Measurements from ENCODE around the gene S100P.
"Not testable (repeated sequence)": the region's sequence is repeated elsewhere in the genome, so short reads cannot be mapped to it uniquely, and the experiment has no call there.

S100P gene

DNA sequence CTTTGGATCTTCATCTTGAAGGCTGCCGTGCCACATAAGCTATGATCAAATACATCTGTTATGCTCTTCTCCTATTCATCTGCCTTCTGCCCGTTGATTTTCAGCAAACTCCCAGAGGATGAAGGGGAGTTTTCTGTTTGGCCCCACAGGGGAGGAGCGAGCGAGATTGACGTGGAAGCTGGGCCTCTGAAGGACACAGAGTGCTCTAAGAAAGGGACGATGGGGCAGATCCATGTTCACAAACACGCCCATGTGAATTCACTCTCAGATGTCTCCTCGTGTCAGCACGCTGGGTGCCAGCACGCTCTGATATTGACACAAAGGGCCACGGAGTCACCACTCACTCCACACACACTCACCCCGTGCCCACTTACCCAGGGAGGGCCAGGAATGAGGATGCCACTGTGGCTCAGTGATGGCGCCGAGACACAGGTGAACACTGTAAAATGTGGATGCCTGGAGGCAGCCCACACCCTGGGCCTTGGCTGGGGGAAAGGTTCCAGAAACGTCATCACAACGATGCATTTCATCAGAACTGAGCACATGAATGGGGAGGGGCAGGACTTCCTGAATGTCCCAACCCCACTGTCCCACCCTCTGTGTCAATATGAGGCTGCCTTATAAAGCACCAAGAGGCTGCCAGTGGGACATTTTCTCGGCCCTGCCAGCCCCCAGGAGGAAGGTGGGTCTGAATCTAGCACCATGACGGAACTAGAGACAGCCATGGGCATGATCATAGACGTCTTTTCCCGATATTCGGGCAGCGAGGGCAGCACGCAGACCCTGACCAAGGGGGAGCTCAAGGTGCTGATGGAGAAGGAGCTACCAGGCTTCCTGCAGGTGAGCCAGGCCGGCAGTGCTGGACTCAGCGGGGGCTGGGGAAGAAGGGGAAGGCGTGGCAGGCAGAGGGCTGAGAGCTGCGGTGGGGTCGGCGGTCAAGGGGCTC is at the start of gene S100P:
Gene S100P (plus strand): TSS at position 648 of the 946 bp plus-strand sequence. CDS start 55 bp downstream, at position 703.
- DNase-seq (ENCODE audit: low read depth, low spot score): no peak

- DNase-seq (ENCODE audit: low read depth, low spot score): no peak
Observed at GRCh38 chr4:6644792-6645530, 48.7 kb upstream of the S100P start.

DNA sequence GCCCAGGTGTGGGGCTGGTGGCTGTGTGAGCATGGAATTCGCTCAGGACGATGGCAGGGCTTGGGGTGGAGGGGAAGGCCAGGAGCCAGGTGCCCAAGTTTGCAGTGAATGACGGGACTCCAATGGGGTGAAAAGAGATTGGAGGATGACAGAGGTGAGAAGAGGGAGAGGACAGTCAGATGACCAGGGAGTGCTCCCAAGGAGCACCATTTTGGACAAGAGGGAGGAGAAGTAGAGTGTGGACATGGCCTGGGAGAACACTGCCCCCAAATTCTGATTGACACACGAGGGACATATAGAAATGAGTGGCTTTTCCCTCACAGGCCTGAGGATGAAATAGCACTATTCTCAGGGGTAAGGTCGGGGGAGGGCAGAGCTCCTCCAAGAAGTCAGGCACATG is 46.5 kb upstream of the S100P start:
- DNase-seq (ENCODE audit: low read depth, low spot score): no peak

DNA sequence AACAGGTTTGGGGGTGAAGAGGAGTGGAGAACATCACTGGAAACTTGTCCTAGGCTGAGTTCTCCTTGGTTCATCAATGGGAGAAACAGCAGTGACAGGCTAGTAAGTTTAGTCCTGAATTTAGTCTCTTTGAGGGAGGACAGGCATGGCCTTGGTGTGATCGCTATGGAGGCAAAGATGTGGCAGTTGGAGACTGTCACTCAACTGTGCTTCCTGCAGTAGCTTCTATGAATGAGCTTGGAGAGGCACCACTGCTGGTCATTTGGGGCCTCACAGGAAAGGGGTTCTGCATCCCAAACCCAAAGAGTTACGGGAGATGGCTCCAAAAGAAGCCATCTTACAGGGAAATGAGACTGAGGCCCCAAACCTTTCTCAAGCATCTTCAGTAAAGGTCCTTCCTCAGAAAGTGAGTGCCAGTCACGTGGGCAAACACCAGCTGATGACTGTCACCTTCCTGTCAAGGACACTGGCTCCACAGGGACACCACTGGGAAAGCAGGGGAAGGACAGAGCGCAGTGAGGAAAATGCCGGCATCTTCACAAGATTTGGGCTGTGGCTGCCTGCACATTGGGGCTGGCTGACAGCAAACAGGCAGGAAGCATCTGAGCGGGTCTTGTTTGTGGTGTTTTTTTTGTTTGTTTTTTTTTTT is 46.0 kb upstream of the S100P start:
- DNase-seq (ENCODE audit: low read depth, low spot score): no peak

- DNase-seq (ENCODE audit: low read depth, low spot score): no peak
Observed at GRCh38 chr4:6649216-6649615, 44.5 kb upstream of the S100P start.

- DNase-seq (ENCODE audit: low read depth, low spot score): not testable (repeated sequence)
Observed at GRCh38 chr4:6654211-6654610, 39.5 kb upstream of the S100P start.

DNA sequence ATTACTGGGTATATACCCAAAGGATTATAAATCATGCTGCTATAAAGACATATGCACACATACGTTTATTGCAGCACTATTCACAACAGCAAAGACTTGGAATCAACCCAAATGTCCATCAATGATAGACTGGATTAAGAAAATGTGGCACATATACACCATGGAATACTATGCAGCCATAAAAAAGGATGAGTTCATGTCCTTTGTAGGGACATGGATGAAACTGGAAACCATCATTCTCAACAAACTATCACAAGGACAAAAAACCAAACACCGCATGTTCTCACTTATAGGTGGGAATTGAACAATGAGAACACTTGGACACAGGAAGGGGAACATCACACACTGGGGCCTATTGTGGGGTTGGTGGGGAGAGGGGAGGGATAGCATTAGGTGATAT is 38.4 kb upstream of the S100P start:
- DNase-seq (ENCODE audit: low read depth, low spot score): not testable (repeated sequence)

- peak; percentile 36 for DNase-seq (ENCODE audit: low read depth, low spot score)
Observed at GRCh38 chr4:6655924-6656323, 37.8 kb upstream of the S100P start.

- peak; percentile 86 for DNase-seq (ENCODE audit: low read depth, low spot score)
Observed at GRCh38 chr4:6657242-6658208, 36.2 kb upstream of the S100P start.

GRCh38 chr4:6658209-6658595 is 35.5 kb upstream of the S100P start:
- DNase-seq (ENCODE audit: low read depth, low spot score): peak; percentile 67

DNA sequence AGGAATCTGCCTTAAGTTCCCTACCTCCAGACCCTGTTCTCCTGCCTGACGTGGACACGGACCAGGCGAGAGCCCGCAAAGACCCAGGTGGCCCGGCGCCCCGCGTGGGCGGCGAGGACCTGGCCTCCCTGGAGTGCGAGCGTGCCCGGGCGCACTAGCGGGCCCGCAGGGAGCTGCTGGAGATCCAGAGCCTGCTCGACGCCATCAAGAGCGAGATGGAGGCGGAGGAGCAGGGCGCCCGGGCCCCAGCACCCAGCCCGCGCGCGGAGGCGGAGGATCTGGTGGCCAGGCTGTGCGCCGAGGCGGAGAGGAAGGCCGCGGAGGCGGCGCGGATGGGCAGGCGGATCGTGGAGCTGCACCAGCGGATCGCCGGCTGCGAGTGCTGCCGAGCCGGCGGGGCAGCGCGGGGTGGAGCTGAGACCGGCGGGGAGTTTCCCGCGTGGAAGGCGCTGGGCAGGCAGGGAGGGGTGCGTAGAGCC is 35.0 kb upstream of the S100P start:
- DNase-seq (ENCODE audit: low read depth, low spot score): peak; percentile 62

DNA sequence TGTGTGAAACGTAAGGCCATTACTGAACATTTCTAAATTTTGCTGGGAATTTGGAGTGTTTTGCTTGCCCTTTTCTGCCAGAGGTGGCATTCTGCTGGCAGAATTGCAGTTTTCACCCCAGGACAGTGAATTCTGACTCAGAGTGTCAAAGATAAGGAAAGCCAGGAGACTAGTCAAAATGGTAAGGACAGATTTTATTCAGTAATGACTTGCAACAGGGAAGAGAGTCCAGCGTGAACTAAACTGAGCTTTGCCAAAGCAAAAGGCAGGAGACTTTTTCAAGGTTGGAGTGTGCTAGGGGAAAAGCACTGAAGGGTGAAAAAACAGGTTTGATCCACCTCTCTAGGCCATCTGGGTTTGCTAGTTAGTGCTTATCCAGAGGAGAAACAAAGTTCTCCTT is 33.8 kb upstream of the S100P start:
- no peak for DNase-seq (ENCODE audit: low read depth, low spot score)

- DNase-seq (ENCODE audit: low read depth, low spot score): no peak
Observed at GRCh38 chr4:6660430-6660829, 33.2 kb upstream of the S100P start.

GRCh38 chr4:6662591-6662990 is 31.1 kb upstream of the S100P start:
- DNase-seq (ENCODE audit: low read depth, low spot score): no peak

DNA sequence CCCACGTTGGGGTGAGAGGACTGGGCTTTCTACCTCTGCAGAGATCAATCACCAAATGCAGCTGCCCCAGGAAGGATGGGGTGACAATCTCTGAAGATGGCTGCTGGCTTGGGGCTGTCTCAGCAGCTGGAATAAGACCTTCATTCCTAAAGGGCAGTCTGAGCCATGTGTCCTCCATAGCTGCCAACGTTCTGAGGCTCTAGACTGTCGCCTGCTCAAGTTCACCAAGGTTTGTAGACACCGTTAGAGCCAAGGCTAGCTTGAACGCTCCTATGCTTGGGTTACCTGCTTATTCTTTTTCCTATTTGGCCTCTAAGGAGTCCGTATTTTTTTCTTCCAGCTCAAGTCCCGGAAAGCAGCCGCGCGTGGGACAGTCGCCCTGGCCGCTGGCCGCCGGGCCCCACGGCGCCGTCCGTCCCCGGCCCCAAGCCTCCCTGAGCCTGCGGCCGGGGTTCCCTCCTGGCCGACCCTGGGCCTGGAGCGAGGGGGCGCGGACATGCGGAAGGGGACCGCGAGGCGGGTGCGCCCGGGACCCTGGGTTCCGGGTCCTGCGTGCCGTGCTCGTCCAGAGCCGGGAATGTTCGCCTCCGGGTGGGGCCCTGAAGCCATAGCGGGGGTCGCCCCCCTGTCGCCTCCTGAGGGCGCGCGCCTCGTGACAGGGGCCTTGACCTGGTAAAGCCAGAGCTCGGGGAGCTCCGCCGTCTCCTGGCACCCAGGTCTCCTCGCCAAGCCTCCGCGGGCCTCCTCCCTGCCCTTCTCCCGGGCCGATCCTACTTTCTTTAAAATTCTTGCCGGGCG is 29.9 kb upstream of the S100P start:
- DNase-seq (ENCODE audit: low read depth, low spot score): no peak

GRCh38 chr4:6665320-6665654 is 28.4 kb upstream of the S100P start:
- no peak for DNase-seq (ENCODE audit: low read depth, low spot score)

GRCh38 chr4:6668391-6668790 is 25.3 kb upstream of the S100P start:
- no peak for DNase-seq (ENCODE audit: low read depth, low spot score)

DNA sequence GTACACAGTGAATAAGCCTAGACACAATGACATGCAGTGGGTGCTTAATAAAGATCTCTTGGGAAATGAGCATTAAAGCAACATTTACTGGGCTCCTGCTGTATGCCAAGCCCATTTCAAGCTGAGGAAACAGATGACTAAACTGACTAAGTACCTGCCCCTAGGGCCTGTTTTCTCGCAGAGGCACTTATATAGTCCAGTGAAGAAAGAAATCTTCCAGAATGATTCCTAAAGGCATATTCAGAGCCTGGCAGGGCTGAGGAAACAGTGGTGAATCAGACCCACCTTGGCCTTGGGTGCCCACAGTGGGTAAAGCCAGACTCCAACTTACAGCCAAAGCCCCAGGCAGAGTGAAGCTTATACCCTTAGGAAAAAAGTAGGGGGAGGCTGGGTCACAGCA is 22.0 kb upstream of the S100P start:
- no peak for DNase-seq (ENCODE audit: low read depth, low spot score)

- no peak for DNase-seq (ENCODE audit: low read depth, low spot score)
Observed at GRCh38 chr4:6672131-6672530, 21.5 kb upstream of the S100P start.

GRCh38 chr4:6672541-6673190 is 21.0 kb upstream of the S100P start:
- DNase-seq (ENCODE audit: low read depth, low spot score): not testable (repeated sequence)
